ENCODE data around the gene SOX5.

The SOX5 gene

DNA sequence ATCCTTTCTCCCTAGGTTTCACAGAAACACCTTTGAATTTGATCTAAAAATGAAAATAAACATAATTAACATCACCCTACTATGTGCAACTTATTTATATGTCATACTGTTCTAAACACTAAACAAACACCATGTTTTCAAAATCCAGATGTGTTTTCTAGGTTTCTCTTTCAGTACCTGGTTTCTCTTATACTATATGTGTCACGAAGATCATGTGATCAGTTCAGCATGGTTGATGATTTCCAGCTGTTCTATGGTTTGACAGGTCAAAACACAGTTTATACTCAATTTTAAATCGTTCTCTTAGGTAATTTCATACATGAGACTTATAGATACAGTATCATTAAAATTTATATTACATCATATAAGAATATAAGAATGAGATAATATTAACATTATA is 373.1 kb downstream of the SOX5 start:
- DNase-seq = no peak
- no peaks in the 10 kb centered on the region for H3K27me3 ChIP-seq (replicated peaks; ENCODE audit: control insufficient read depth, insufficient read depth, low read length, poor library complexity, severe bottlenecking)
- H3K27ac ChIP-seq (ENCODE audit: insufficient read depth, low read length, poor library complexity, severe bottlenecking) = no peak overlapping the region
- H3K4me3 ChIP-seq (ENCODE audit: insufficient read depth, low read depth, low read length, poor library complexity, severe bottlenecking) = no peak overlapping the region
- H3K9me3 ChIP-seq (ENCODE audit: control insufficient read depth, low read length) = no peaks in the 10 kb centered on the region
- H3K4me1 ChIP-seq (ENCODE audit: control insufficient read depth, insufficient read depth, low read length, poor library complexity, severe bottlenecking) = no peaks in the 10 kb centered on the region
- H3K36me3 ChIP-seq (ENCODE audit: control insufficient read depth, insufficient read depth, low read length) = no peaks in the 10 kb centered on the region

DNA sequence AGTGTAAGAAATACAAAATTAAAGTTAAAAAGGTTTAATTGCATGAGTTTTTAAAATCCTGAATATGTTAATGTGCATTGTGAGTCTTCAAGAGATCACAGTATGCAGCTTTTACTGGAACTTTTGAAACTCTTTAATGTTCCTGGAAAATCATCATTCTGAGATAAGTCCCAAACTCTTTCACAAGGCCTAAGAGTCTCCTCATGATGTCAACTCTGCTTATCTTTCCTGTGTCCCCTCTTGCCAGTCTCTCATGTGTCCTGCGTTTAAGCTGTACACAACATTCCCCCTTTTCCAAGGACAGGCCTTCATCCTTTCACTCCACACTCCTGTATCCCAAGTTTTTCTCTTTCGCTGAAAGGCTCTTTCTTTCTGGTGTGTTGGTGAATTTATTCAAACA is 380.1 kb downstream of the SOX5 start:
- Histone ChIP-seq H3K9me3 (ENCODE audit: control insufficient read depth, low read length) (no peaks in the 10 kb centered on the region), H3K36me3 (ENCODE audit: control insufficient read depth, insufficient read depth, low read length) (no peaks in the 10 kb centered on the region), H3K27ac (ENCODE audit: insufficient read depth, low read length, poor library complexity, severe bottlenecking) (no peak overlapping the region), H3K4me3 (ENCODE audit: insufficient read depth, low read depth, low read length, poor library complexity, severe bottlenecking) (no peak overlapping the region), H3K4me1 (ENCODE audit: control insufficient read depth, insufficient read depth, low read length, poor library complexity, severe bottlenecking) (no peaks in the 10 kb centered on the region), H3K27me3 (replicated peaks; ENCODE audit: control insufficient read depth, insufficient read depth, low read length, poor library complexity, severe bottlenecking) (no peaks in the 10 kb centered on the region)
- no peak for DNase-seq

DNA sequence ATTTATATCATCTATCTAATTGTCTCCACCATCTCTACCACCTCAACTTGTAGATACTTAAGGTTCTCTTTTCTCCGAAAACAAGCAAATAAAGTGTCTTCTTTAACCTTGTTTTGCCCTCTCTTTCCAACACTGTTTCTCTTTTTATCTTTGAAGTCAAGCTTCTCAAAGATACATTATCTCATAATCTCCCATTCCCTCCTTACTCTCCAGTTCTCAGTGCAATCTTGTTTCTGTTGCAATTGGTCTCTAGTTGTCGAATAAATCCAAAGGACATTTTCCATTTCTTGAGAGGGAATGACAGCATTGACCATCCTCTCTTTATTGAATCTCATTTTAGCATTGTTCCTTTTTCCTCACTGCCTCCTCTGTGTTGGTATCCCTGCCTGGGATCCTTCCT is 383.3 kb downstream of the SOX5 start:
- H3K9me3 ChIP-seq (ENCODE audit: control insufficient read depth, low read length) = no peaks in the 10 kb centered on the region
- H3K4me3 ChIP-seq (ENCODE audit: insufficient read depth, low read depth, low read length, poor library complexity, severe bottlenecking) = no peak overlapping the region
- no peak overlapping the region for H3K27ac ChIP-seq (ENCODE audit: insufficient read depth, low read length, poor library complexity, severe bottlenecking)
- no peaks in the 10 kb centered on the region for H3K36me3 ChIP-seq (ENCODE audit: control insufficient read depth, insufficient read depth, low read length)
- no peaks in the 10 kb centered on the region for H3K27me3 ChIP-seq (replicated peaks; ENCODE audit: control insufficient read depth, insufficient read depth, low read length, poor library complexity, severe bottlenecking)
- no peaks in the 10 kb centered on the region for H3K4me1 ChIP-seq (ENCODE audit: control insufficient read depth, insufficient read depth, low read length, poor library complexity, severe bottlenecking)
- no peak for DNase-seq

DNA sequence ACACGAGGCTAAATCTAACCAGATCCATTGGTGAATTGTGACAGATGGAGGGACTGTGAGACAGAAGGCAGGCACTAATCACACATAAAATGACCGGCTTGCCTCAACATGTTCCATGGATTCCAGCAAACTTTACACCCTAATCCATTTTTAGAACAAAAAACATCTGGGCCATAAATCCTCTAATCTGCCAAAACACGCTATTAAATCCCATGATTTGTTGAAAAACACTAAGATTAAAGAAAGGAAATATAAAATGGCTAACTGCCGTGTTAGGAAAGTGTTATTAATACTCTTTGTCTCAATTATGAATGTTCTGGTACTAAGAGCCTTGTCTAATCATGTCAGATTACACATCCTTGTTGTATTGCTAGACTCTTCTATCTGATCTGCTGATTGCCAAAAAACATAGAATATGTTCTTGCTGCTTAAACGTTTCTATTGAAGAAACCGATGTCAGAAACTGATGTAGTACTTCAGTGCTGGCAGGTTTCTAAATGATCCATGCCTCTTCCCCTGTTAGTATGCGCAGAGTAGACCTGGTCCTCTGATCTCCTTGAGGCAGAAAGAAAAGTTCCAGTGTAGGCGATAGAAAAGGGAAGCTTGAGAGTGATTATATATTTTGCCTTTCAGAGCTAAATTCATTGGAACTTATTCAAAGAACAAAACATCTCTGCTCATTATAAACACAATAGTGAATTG is 384.9 kb downstream of the SOX5 start:
- Histone ChIP-seq H3K9me3 (ENCODE audit: control insufficient read depth, low read length) (no peaks in the 10 kb centered on the region), H3K27ac (ENCODE audit: insufficient read depth, low read length, poor library complexity, severe bottlenecking) (no peak overlapping the region), H3K27me3 (replicated peaks; ENCODE audit: control insufficient read depth, insufficient read depth, low read length, poor library complexity, severe bottlenecking) (no peaks in the 10 kb centered on the region), H3K4me1 (ENCODE audit: control insufficient read depth, insufficient read depth, low read length, poor library complexity, severe bottlenecking) (no peaks in the 10 kb centered on the region), H3K36me3 (ENCODE audit: control insufficient read depth, insufficient read depth, low read length) (no peaks in the 10 kb centered on the region), H3K4me3 (ENCODE audit: insufficient read depth, low read depth, low read length, poor library complexity, severe bottlenecking) (no peak overlapping the region)
- DNase-seq = no peak

DNA sequence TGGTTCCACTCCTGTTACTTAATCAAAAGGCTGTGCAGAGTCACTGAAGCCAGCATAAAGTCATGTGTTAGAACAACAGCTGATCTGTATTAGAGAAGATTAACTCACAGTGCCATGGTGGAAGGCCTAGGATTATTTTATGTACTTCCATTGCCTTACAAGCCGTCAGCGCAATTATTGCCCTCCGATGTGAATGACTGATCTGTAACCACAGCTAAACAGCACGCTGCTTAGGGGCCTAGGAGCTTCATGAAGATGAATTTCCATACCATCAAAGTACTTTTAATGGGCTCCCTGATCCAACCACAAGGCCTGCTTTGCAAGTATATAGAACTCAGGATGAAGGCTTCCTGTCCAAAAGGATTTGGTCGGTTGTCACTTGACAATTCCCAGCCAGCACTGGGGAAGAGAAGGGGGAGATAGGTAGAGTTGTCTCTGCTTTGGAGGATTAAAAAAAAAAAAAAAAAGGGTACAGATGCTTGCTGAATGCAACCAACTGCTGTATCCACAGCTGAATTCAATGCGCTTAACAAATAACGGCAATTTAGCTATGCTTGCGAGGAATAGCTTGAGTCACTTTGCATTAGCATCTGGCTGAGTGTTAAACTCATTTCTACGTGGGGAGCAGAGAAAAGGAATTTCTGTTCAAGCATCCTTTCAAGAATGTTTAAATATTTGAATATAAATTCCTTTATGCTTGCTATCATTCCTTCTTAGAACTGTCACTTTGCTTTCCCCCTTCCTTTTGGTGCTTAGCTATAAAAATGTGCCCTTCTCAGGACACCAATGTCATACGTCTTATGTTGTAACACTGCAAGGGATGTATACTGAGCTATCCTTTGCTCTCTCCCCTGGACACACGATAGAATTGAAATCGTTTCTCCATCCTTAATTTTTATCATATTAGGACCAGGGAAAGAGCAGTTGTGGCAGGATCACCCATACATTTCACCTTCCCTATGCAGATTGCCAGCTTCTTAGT is 387.8 kb downstream of the SOX5 start:
- Histone ChIP-seq H3K4me1 (ENCODE audit: control insufficient read depth, insufficient read depth, low read length, poor library complexity, severe bottlenecking) (no peaks in the 10 kb centered on the region), H3K9me3 (ENCODE audit: control insufficient read depth, low read length) (no peaks in the 10 kb centered on the region), H3K27ac (ENCODE audit: insufficient read depth, low read length, poor library complexity, severe bottlenecking) (no peak overlapping the region), H3K27me3 (replicated peaks; ENCODE audit: control insufficient read depth, insufficient read depth, low read length, poor library complexity, severe bottlenecking) (no peaks in the 10 kb centered on the region), H3K36me3 (ENCODE audit: control insufficient read depth, insufficient read depth, low read length) (no peaks in the 10 kb centered on the region), H3K4me3 (ENCODE audit: insufficient read depth, low read depth, low read length, poor library complexity, severe bottlenecking) (no peak overlapping the region)
- no peak for DNase-seq

DNA sequence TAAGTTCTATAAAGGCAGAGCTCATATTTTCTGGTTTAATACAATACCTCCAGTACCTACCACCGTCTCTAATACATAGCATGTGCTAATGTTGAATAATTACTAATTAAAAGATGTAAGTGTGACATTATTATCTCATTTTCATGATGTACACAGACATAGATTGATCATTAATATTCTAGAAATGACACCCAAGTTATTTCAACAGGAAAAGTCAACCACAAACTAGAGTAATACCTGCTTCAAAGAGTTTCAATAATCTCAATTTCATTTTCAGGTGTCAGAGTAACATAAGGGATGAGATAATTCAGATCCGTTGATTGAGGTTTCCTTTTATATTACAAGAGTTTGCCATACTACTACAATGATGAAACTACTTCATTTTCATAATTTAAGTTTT is 388.9 kb downstream of the SOX5 start:
- Histone ChIP-seq H3K4me1 (ENCODE audit: control insufficient read depth, insufficient read depth, low read length, poor library complexity, severe bottlenecking) (no peaks in the 10 kb centered on the region), H3K27me3 (replicated peaks; ENCODE audit: control insufficient read depth, insufficient read depth, low read length, poor library complexity, severe bottlenecking) (no peaks in the 10 kb centered on the region), H3K4me3 (ENCODE audit: insufficient read depth, low read depth, low read length, poor library complexity, severe bottlenecking) (no peak overlapping the region), H3K9me3 (ENCODE audit: control insufficient read depth, low read length) (no peaks in the 10 kb centered on the region), H3K36me3 (ENCODE audit: control insufficient read depth, insufficient read depth, low read length) (no peaks in the 10 kb centered on the region), H3K27ac (ENCODE audit: insufficient read depth, low read length, poor library complexity, severe bottlenecking) (no peak overlapping the region)
- DNase-seq = no peak

DNA sequence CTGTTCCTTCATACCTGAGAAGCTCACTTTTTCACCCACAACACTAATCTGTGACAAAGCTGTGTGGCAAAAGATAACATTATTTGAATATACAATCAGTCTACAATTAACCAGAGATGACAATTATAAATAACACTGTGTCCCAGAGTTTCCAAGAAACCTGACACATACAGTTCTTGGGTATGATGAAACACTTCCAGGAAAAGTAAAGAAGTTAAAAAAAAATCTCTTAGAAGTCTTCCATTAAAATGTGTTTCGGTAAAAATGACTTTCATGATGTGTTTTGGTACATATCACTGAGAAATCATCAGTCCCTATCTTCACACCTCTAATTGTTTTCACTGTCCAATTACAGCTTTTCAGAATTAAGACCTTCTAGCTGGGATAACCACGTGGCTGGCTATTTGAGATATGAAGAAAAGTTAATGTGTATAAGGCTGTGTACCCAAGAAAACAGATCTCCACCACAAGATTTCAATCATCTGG is 390.2 kb downstream of the SOX5 start:
- Histone ChIP-seq H3K36me3 (ENCODE audit: control insufficient read depth, insufficient read depth, low read length) (no peaks in the 10 kb centered on the region), H3K9me3 (ENCODE audit: control insufficient read depth, low read length) (no peaks in the 10 kb centered on the region), H3K4me3 (ENCODE audit: insufficient read depth, low read depth, low read length, poor library complexity, severe bottlenecking) (no peak overlapping the region), H3K4me1 (ENCODE audit: control insufficient read depth, insufficient read depth, low read length, poor library complexity, severe bottlenecking) (no peaks in the 10 kb centered on the region), H3K27ac (ENCODE audit: insufficient read depth, low read length, poor library complexity, severe bottlenecking) (no peak overlapping the region), H3K27me3 (replicated peaks; ENCODE audit: control insufficient read depth, insufficient read depth, low read length, poor library complexity, severe bottlenecking) (no peaks in the 10 kb centered on the region)
- DNase-seq = no peak

DNA sequence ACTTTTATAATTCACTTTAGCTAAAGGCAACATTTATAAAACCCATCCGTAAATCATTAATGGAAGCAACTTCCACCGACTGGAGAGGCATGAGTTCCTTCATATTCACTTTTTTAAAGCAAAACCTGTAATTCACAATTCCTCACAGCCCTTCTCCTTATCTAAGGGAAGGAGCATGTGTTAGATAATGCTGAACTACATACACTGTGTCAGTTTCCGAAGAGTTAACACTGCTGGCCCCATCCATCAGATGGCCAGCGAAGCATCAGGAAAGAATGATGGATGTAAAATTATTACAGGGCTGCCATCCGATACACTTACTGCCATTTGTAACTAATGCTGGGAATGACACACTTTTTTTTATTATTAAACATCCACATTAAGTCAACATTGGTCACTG is 392.8 kb downstream of the SOX5 start:
- Histone ChIP-seq H3K9me3 (ENCODE audit: control insufficient read depth, low read length) (no peaks in the 10 kb centered on the region), H3K36me3 (ENCODE audit: control insufficient read depth, insufficient read depth, low read length) (no peaks in the 10 kb centered on the region), H3K27ac (ENCODE audit: insufficient read depth, low read length, poor library complexity, severe bottlenecking) (no peak overlapping the region), H3K27me3 (replicated peaks; ENCODE audit: control insufficient read depth, insufficient read depth, low read length, poor library complexity, severe bottlenecking) (no peaks in the 10 kb centered on the region), H3K4me1 (ENCODE audit: control insufficient read depth, insufficient read depth, low read length, poor library complexity, severe bottlenecking) (no peaks in the 10 kb centered on the region), H3K4me3 (ENCODE audit: insufficient read depth, low read depth, low read length, poor library complexity, severe bottlenecking) (no peak overlapping the region)
- DNase-seq = no peak

DNA sequence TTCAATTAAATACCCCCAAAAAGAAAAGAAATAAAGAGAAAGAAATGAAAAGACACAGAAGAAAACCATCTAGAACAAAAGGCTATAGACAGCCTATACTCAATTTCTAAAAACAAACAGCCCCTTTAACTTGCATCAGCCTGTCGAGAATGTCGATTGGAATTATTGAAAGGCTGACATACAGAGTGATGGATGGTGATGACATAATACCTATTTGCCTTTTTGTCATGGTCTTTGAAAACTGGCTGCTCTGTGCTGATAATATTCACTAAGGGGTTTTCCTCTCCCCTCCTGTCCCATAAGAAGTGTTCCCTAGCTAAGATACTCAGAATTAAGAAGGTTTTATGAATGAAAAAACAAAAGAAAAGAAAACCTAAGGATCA is 393.7 kb downstream of the SOX5 start:
- Histone ChIP-seq H3K36me3 (ENCODE audit: control insufficient read depth, insufficient read depth, low read length) (no peaks in the 10 kb centered on the region), H3K9me3 (ENCODE audit: control insufficient read depth, low read length) (no peaks in the 10 kb centered on the region), H3K4me3 (ENCODE audit: insufficient read depth, low read depth, low read length, poor library complexity, severe bottlenecking) (no peak overlapping the region), H3K27me3 (replicated peaks; ENCODE audit: control insufficient read depth, insufficient read depth, low read length, poor library complexity, severe bottlenecking) (no peaks in the 10 kb centered on the region), H3K27ac (ENCODE audit: insufficient read depth, low read length, poor library complexity, severe bottlenecking) (no peak overlapping the region), H3K4me1 (ENCODE audit: control insufficient read depth, insufficient read depth, low read length, poor library complexity, severe bottlenecking) (no peaks in the 10 kb centered on the region)
- DNase-seq = no peak

DNA sequence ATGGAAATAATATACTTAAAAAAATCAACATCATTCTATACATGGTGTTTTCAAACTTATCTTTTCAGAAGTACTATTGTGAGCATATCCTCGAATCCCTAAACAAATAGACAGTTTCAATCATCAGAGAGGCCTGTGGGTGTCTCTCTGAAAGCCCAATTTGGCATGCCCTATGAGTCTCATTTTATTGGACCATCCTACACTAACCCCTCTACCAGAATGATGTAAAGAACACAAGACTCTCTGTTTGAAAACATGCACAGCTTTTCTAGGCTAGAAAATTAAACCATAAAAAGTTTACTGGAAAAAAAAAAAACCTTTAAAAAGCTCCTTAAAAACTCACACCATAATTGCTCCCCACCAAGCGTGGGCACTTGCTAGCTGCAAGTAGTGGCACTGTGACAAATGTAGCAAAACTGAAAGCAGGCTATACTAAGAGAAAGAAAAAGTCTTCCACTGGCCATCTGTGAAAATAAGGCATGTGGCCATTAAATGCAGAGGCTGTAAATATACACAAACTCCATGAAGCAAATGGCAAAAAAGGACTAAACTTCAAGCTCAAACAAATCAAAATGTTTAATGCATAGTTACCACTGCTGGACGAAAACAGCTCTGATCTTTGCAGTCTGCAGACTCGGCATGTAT is 394.2 kb downstream of the SOX5 start:
- no peak overlapping the region for H3K27ac ChIP-seq (ENCODE audit: insufficient read depth, low read length, poor library complexity, severe bottlenecking)
- no peak overlapping the region for H3K4me3 ChIP-seq (ENCODE audit: insufficient read depth, low read depth, low read length, poor library complexity, severe bottlenecking)
- no peak for DNase-seq
- no peaks in the 10 kb centered on the region for H3K4me1 ChIP-seq (ENCODE audit: control insufficient read depth, insufficient read depth, low read length, poor library complexity, severe bottlenecking)
- H3K27me3 ChIP-seq (replicated peaks; ENCODE audit: control insufficient read depth, insufficient read depth, low read length, poor library complexity, severe bottlenecking) = no peaks in the 10 kb centered on the region
- no peaks in the 10 kb centered on the region for H3K9me3 ChIP-seq (ENCODE audit: control insufficient read depth, low read length)
- H3K36me3 ChIP-seq (ENCODE audit: control insufficient read depth, insufficient read depth, low read length) = no peaks in the 10 kb centered on the region
